Glomerular endothelial cell (primary cell): ENCODE measurements around the gene POLR3E. TPM values are rescaled to one million over a fixed set of nuclear protein-coding genes. Genes with fewer than 3 reads are reported as not detected.
"Not testable (repeated sequence)": the region's sequence is repeated elsewhere in the genome, so short reads cannot be mapped to it uniquely, and the experiment has no call there.

Experiments used
- DNase-seq: peaks from one replicate; pipeline ENCODE4 v3.0.0-alpha.2; 2011; ENCODE audit warnings: low read depth, low spot score; ENCODE audit errors: extremely low read depth
- total RNA-seq: library from RNA; depleted of rRNA; stranded (reverse); fragments of >200 nt; gene quantifications from 2 replicates; pipeline ENCODE4 v1.2.3, GENCODE V29; 2015

Gene POLR3E
- total RNA-seq, 1 donor from 2014 or later: 27.0 TPM

- DNase-seq: no peak
These were observed 31.0 kb downstream of the POLR3E start for GRCh38 chr16:22328081-22328725.

- no peak for DNase-seq
These were observed 32.0 kb downstream of the POLR3E start for GRCh38 chr16:22329199-22329695.

- no peak for DNase-seq
These were observed 33.1 kb downstream of the POLR3E start for GRCh38 chr16:22330326-22330725.

- DNase-seq: no peak
These were observed 36.3 kb downstream of the POLR3E start for GRCh38 chr16:22333457-22333994.

GRCh38 chr16:22335668-22336246 is 38.5 kb downstream of the POLR3E start:
- no peak for DNase-seq

- no peak for DNase-seq
These were observed 39.4 kb downstream of the POLR3E start for GRCh38 chr16:22336581-22336980.

- no peak for DNase-seq
These were observed 39.8 kb downstream of the POLR3E start for GRCh38 chr16:22337045-22337444.

GRCh38 chr16:22337849-22338635 is 40.8 kb downstream of the POLR3E start:
- DNase-seq: no peak

- DNase-seq: no peak
These were observed 43.7 kb downstream of the POLR3E start for GRCh38 chr16:22340945-22341344.

GRCh38 chr16:22342082-22342481 is 44.9 kb downstream of the POLR3E start:
- DNase-seq: no peak

- DNase-seq: no peak
These were observed 49.3 kb downstream of the POLR3E start for GRCh38 chr16:22346483-22346882.

- no peak for DNase-seq
These were observed 50.1 kb downstream of the POLR3E start for GRCh38 chr16:22347100-22347820.

GRCh38 chr16:22348291-22348690 is 51.1 kb downstream of the POLR3E start:
- DNase-seq: no peak

- DNase-seq: not testable (repeated sequence)
These were observed 53.8 kb downstream of the POLR3E start for GRCh38 chr16:22351017-22351416.

GRCh38 chr16:22352140-22352539 is 54.9 kb downstream of the POLR3E start:
- DNase-seq: no peak

- DNase-seq: no peak
These were observed 55.5 kb downstream of the POLR3E start for GRCh38 chr16:22352723-22353122.

GRCh38 chr16:22353191-22353919 is 56.1 kb downstream of the POLR3E start:
- DNase-seq: no peak

- DNase-seq: no peak
These were observed 56.8 kb downstream of the POLR3E start for GRCh38 chr16:22353933-22354541.

- DNase-seq: no peak
These were observed 58.3 kb downstream of the POLR3E start for GRCh38 chr16:22355487-22355908.
